OCI-LY7 (cell line): ENCODE results near the gene IDH2.

Experiments used
- CTCF ChIP-seq: fragments of 200-600 bp; sonication (generic); conservative IDR thresholded peaks from 2 replicates; pipeline ENCODE4 v1.5.1; 2014; ENCODE audit warnings: mild to moderate bottlenecking, antibody characterized with exemption, low read length, moderate library complexity, mixed read lengths
- EZH2phosphoT487 ChIP-seq: fragments of 200-600 bp; sonication (generic); IDR thresholded peaks from 2 replicates; pipeline ENCODE4 v1.6.1; 2018; ENCODE audit warnings: low read depth, borderline replicate concordance, mild to moderate bottlenecking, mixed run types, antibody characterized with exemption, low read length, moderate library complexity, mixed read lengths

- TF ChIP-seq CTCF: no peak
- TF ChIP-seq EZH2phosphoT487: no peak
These were observed 21.9 kb downstream of the IDH2 start for GRCh38 chr15:90080458-90080755.
